CD8-positive, alpha-beta memory T cell (primary cell): ENCODE results near the gene PELO. TPM values are rescaled to one million over a fixed set of nuclear protein-coding genes. Genes with fewer than 3 reads are reported as not detected.
"Not testable (repeated sequence)": the region's sequence is repeated elsewhere in the genome, so short reads cannot be mapped to it uniquely, and the experiment has no call there.

Source experiments
- CTCF ChIA-PET: fragments of 350-600 bp; sonication (Branson Sonifier 250); formaldehyde crosslinking; loops from one replicate; lab custom pipeline; 2021; ENCODE audit warnings: antibody characterized with exemption; lab: Charles Lee
- POLR2A ChIA-PET: fragments of 350-600 bp; sonication (Branson Sonifier 250); formaldehyde crosslinking; loops from one replicate; lab custom pipeline; 2021; ENCODE audit warnings: antibody characterized with exemption; lab: Charles Lee
- DNase-seq, 5 donors: peaks; one replicate each; pipeline versions ENCODE4 v3.0.0 to v3.0.0-alpha.2; 2020 to 2022; ENCODE audit warnings: mixed read lengths in 1 of 5
- H3K27ac ChIP-seq: one replicate; pipeline ENCODE4 v1.7.0; 2013; ENCODE audit warnings: low read depth, mild to moderate bottlenecking, low read length, moderate library complexity
- H3K27me3 ChIP-seq: 2 replicates; pipeline ENCODE4 v1.7.0; 2013; ENCODE audit warnings: low read length, mild to moderate bottlenecking; ENCODE audit not compliant: insufficient read depth, poor library complexity, severe bottlenecking
- H3K36me3 ChIP-seq: 2 replicates; pipeline ENCODE4 v1.7.0; 2013; ENCODE audit warnings: mild to moderate bottlenecking, low read length, moderate library complexity; ENCODE audit not compliant: insufficient read depth
- H3K4me1 ChIP-seq: 2 replicates; pipeline ENCODE4 v1.7.0; 2013; ENCODE audit warnings: mild to moderate bottlenecking, low read length, moderate library complexity; ENCODE audit not compliant: insufficient read depth
- H3K4me3 ChIP-seq: 2 replicates; pipeline ENCODE4 v1.7.0; 2013; ENCODE audit warnings: mild to moderate bottlenecking, low read length
- H3K9me3 ChIP-seq: 2 replicates; pipeline ENCODE4 v1.7.0; 2013; ENCODE audit warnings: mild to moderate bottlenecking, low read length
- H3K27ac Mint-ChIP-seq, 8 donors: one replicate each; pipeline ENCODE4 v1.8.0; 2020 to 2021; ENCODE audit warnings: mixed read lengths in 8 of 8, mild to moderate bottlenecking in 6 of 8, inconsistent platforms in 3 of 8, moderate library complexity in 3 of 8
- H3K27me3 Mint-ChIP-seq, 2 donors: one replicate each; pipeline ENCODE4 v1.8.0; 2020 to 2021; ENCODE audit warnings: mixed read lengths in 2 of 2, mild to moderate bottlenecking in 1 of 2, moderate library complexity in 1 of 2
- H3K36me3 Mint-ChIP-seq, 3 donors: one replicate each; pipeline ENCODE4 v1.8.0; 2020 to 2021; ENCODE audit warnings: mixed read lengths in 3 of 3, inconsistent platforms in 1 of 3, mild to moderate bottlenecking in 1 of 3
- H3K4me1 Mint-ChIP-seq, 3 donors: one replicate each; pipeline ENCODE4 v1.8.0; 2020 to 2021; ENCODE audit warnings: mixed read lengths in 3 of 3, inconsistent platforms in 1 of 3, mild to moderate bottlenecking in 1 of 3
- H3K4me3 Mint-ChIP-seq, 7 donors: one replicate each; pipeline ENCODE4 v1.8.0; 2020 to 2021; ENCODE audit warnings: mixed read lengths in 7 of 7, mild to moderate bottlenecking in 6 of 7, moderate library complexity in 4 of 7, inconsistent platforms in 2 of 7
- H3K9me3 Mint-ChIP-seq, 5 donors: one replicate each; pipeline ENCODE4 v1.8.0; 2020 to 2022; ENCODE audit warnings: mixed read lengths in 5 of 5, mild to moderate bottlenecking in 3 of 5, moderate library complexity in 2 of 5, inconsistent platforms in 1 of 5
- polyA plus RNA-seq: library from polyadenylated mRNA; unstranded; fragments of 300-500 nt; fragmentation: Illumina TruSeq; gene quantifications from one replicate; pipeline ENCODE4 v1.2.3, GENCODE V29; 2021
- total RNA-seq, 2 experiments: library from RNA; stranded (reverse); gene quantifications; one replicate each; pipeline ENCODE4 v1.2.3, GENCODE V29; 2021

The PELO gene
- total RNA-seq = 10 to 100 TPM; 35.9 to 37.3 TPM
- polyA plus RNA-seq = 14.7 TPM

- ChIA-PET CTCF (interaction anchor here (1.2 to 2.9 kb wide), 13 partner anchors 8 to 128 kb away, joined by 3 to 26 read pairs (median 4); no protein-coding TSS in a partner anchor), POLR2A (interaction anchor here (0.7 to 1.5 kb wide), 4 partner anchors 12 to 62 kb away, joined by 3 to 12 read pairs (median 4); no protein-coding TSS in a partner anchor)
- Mint-ChIP-seq H3K4me1 (peaks cover 39 to 56% (median 56%) of the 10 kb centered on the region in 3 donors), H3K27me3 (no peaks in the 10 kb centered on the region), H3K9me3 (no peaks in the 10 kb centered on the region), H3K36me3 (peaks cover 0 to 11% (median 0%) of the 10 kb centered on the region in 3 donors), H3K27ac (peak within 1 kb of the TSS; percentile 6 to 95 (median 85)), H3K4me3 (peak within 1 kb of the TSS; percentile 91 to 97 (median 93))
- no peak within 1 kb of the TSS for H3K27ac ChIP-seq
- no peaks in the 10 kb centered on the region for H3K9me3 ChIP-seq
- no peaks in the 10 kb centered on the region for H3K27me3 ChIP-seq
- peak; percentile 34 to 80 (median 55) for DNase-seq
- H3K36me3 ChIP-seq = no peaks in the 10 kb centered on the region
- peak within 1 kb of the TSS; percentile 75 for H3K4me3 ChIP-seq
- peaks cover 10% of the 10 kb centered on the region for H3K4me1 ChIP-seq
These were observed at the start of gene PELO, which contains the start of gene ITGA1 for GRCh38 chr5:52787600-52788504. PELO (plus strand) TSS chr5:52787916; CDS start chr5:52800395, 12,479 bp downstream. ITGA1 (plus strand) TSS chr5:52787916; CDS start chr5:52788354, 438 bp downstream.

- H3K4me3 Mint-ChIP-seq = peak overlapping the region in 3 of 7 donors; percentile 1 to 2 (median 2)
- Histone ChIP-seq H3K36me3 (no peaks in the 10 kb centered on the region), H3K4me1 (peaks cover 23% of the 10 kb centered on the region), H3K4me3 (no peak overlapping the region), H3K27me3 (no peaks in the 10 kb centered on the region), H3K27ac (no peak overlapping the region), H3K9me3 (no peaks in the 10 kb centered on the region)
- POLR2A ChIA-PET = interaction anchor here (0.8 kb wide), 1 partner anchor 61 kb away, joined by 3 read pairs; no protein-coding TSS in a partner anchor
- peak overlapping the region in 5 of 8 donors; percentile 2 to 76 (median 12) for H3K27ac Mint-ChIP-seq
- H3K4me1 Mint-ChIP-seq = peaks cover 37 to 53% (median 45%) of the 10 kb centered on the region in 3 donors
- no peak for DNase-seq
- no peaks in the 10 kb centered on the region for H3K27me3 Mint-ChIP-seq
- CTCF ChIA-PET = interaction anchor here (1.2 kb wide), 1 partner anchor 10 kb away, joined by 3 read pairs; no protein-coding TSS in a partner anchor
- no peaks in the 10 kb centered on the region for H3K36me3 Mint-ChIP-seq
- peaks cover 0 to 1% (median 0%) of the 10 kb centered on the region in 5 donors for H3K9me3 Mint-ChIP-seq
These were observed 49.6 kb upstream of the PELO start for GRCh38 chr5:52738095-52738506.

GRCh38 chr5:52740007-52740406, 47.7 kb upstream of the PELO start:
- Histone ChIP-seq H3K27me3 (no peaks in the 10 kb centered on the region), H3K4me1 (peaks cover 42% of the 10 kb centered on the region), H3K27ac (no peak overlapping the region), H3K9me3 (no peaks in the 10 kb centered on the region), H3K36me3 (no peaks in the 10 kb centered on the region), H3K4me3 (no peak overlapping the region)
- Mint-ChIP-seq H3K27me3 (no peaks in the 10 kb centered on the region), H3K4me1 (peaks cover 54 to 72% (median 62%) of the 10 kb centered on the region in 3 donors), H3K36me3 (no peaks in the 10 kb centered on the region), H3K9me3 (peaks cover 0 to 1% (median 0%) of the 10 kb centered on the region in 5 donors), H3K27ac (no peak overlapping the region), H3K4me3 (no peak overlapping the region)
- ChIA-PET POLR2A (interaction anchor here (0.8 kb wide), 1 partner anchor 15 kb away, joined by 3 read pairs; no protein-coding TSS in a partner anchor), CTCF (interaction anchor here (1.1 kb wide), 1 partner anchor 22 kb away, joined by 3 read pairs; no protein-coding TSS in a partner anchor)
- no peak for DNase-seq

- Histone ChIP-seq H3K27ac (no peak overlapping the region), H3K4me1 (peaks cover 49% of the 10 kb centered on the region), H3K36me3 (no peaks in the 10 kb centered on the region), H3K4me3 (no peak overlapping the region), H3K27me3 (no peaks in the 10 kb centered on the region), H3K9me3 (no peaks in the 10 kb centered on the region)
- Mint-ChIP-seq H3K27me3 (no peaks in the 10 kb centered on the region), H3K4me1 (peaks cover 64 to 74% (median 74%) of the 10 kb centered on the region in 3 donors), H3K27ac (peak overlapping the region in 7 of 8 donors; percentile 5 to 97 (median 76)), H3K9me3 (no peaks in the 10 kb centered on the region), H3K36me3 (no peaks in the 10 kb centered on the region), H3K4me3 (peak overlapping the region in 6 of 7 donors; percentile 4 to 53 (median 27))
- DNase-seq = no peak
- ChIA-PET POLR2A (interaction anchor here (0.6 to 1.2 kb wide), 2 partner anchors 11 to 56 kb away, joined by 3 to 7 read pairs; no protein-coding TSS in a partner anchor), CTCF (interaction anchor here (0.8 to 3.1 kb wide), 4 partner anchors 25 to 173 kb away, joined by 3 to 10 read pairs (median 4); no protein-coding TSS in a partner anchor)
These were observed 44.7 kb upstream of the PELO start for GRCh38 chr5:52743012-52743411.

GRCh38 chr5:52743529-52743928, 44.2 kb upstream of the PELO start:
- Mint-ChIP-seq H3K4me1 (peaks cover 64 to 74% (median 74%) of the 10 kb centered on the region in 3 donors), H3K4me3 (peak overlapping the region in 6 of 7 donors; percentile 1 to 54 (median 45)), H3K27ac (peak overlapping the region; percentile 6 to 97 (median 80)), H3K27me3 (no peaks in the 10 kb centered on the region), H3K36me3 (no peaks in the 10 kb centered on the region), H3K9me3 (no peaks in the 10 kb centered on the region)
- DNase-seq = no peak
- Histone ChIP-seq H3K4me3 (no peak overlapping the region), H3K9me3 (no peaks in the 10 kb centered on the region), H3K27me3 (no peaks in the 10 kb centered on the region), H3K36me3 (no peaks in the 10 kb centered on the region), H3K4me1 (peaks cover 44% of the 10 kb centered on the region), H3K27ac (no peak overlapping the region)
- CTCF ChIA-PET = interaction anchor here (0.8 to 3.1 kb wide), 4 partner anchors 25 to 172 kb away, joined by 3 to 10 read pairs (median 4); no protein-coding TSS in a partner anchor
- POLR2A ChIA-PET = interaction anchor here (0.6 to 1.2 kb wide), 2 partner anchors 11 to 56 kb away, joined by 3 to 7 read pairs; no protein-coding TSS in a partner anchor

- Mint-ChIP-seq H3K4me3 (peak overlapping the region; percentile 0 to 54 (median 32)), H3K27ac (peak overlapping the region; percentile 32 to 97 (median 80)), H3K9me3 (no peaks in the 10 kb centered on the region), H3K27me3 (no peaks in the 10 kb centered on the region), H3K4me1 (peaks cover 65 to 76% (median 74%) of the 10 kb centered on the region in 3 donors), H3K36me3 (no peaks in the 10 kb centered on the region)
- CTCF ChIA-PET = interaction anchor here (0.8 to 3.1 kb wide), 4 partner anchors 24 to 172 kb away, joined by 3 to 10 read pairs (median 4); no protein-coding TSS in a partner anchor
- POLR2A ChIA-PET = interaction anchor here (1.2 kb wide), 1 partner anchor 10 kb away, joined by 7 read pairs; no protein-coding TSS in a partner anchor
- H3K36me3 ChIP-seq = no peaks in the 10 kb centered on the region
- peaks cover 43% of the 10 kb centered on the region for H3K4me1 ChIP-seq
- DNase-seq = peak in 4 of 5 donors; percentile 2 to 66 (median 50)
- no peak overlapping the region for H3K4me3 ChIP-seq
- no peak overlapping the region for H3K27ac ChIP-seq
- no peaks in the 10 kb centered on the region for H3K9me3 ChIP-seq
- H3K27me3 ChIP-seq = no peaks in the 10 kb centered on the region
These were observed 43.7 kb upstream of the PELO start for GRCh38 chr5:52743970-52744369.

GRCh38 chr5:52744867-52745458, 42.8 kb upstream of the PELO start:
- H3K27me3 ChIP-seq, H3K36me3 ChIP-seq, H3K36me3 Mint-ChIP-seq, H3K4me3 ChIP-seq, H3K27ac ChIP-seq, H3K9me3 Mint-ChIP-seq, H3K27me3 Mint-ChIP-seq, DNase-seq, H3K9me3 ChIP-seq: not testable (repeated sequence)
- H3K4me3 Mint-ChIP-seq = peak overlapping the region in 1 of 7 donors; percentile 56
- CTCF ChIA-PET = interaction anchor here (0.6 to 3.1 kb wide), 2 partner anchors 52 to 54 kb away, joined by 3 to 10 read pairs; no protein-coding TSS in a partner anchor
- POLR2A ChIA-PET = interaction anchor here (0.6 to 1.5 kb wide), 2 partner anchors 19 to 36 kb away, joined by 3 to 7 read pairs; no protein-coding TSS in a partner anchor
- peak overlapping the region in 6 of 8 donors; percentile 17 to 84 (median 78) for H3K27ac Mint-ChIP-seq
- H3K4me1 ChIP-seq = peaks cover 43% of the 10 kb centered on the region
- peaks cover 70 to 79% (median 78%) of the 10 kb centered on the region in 3 donors for H3K4me1 Mint-ChIP-seq
